Activated CD4-positive, CD25-positive, alpha-beta regulatory T cell treated with anti-CD3 and anti-CD28 coated beads, Interleukin-2, amount 50 U/mL, for 72 hours (primary cell): ENCODE data around the gene GIGYF2.

ENCODE experiments used
- DNase-seq: peaks from one replicate; pipeline ENCODE4 v3.0.0; 2021

The GIGYF2 gene

DNA sequence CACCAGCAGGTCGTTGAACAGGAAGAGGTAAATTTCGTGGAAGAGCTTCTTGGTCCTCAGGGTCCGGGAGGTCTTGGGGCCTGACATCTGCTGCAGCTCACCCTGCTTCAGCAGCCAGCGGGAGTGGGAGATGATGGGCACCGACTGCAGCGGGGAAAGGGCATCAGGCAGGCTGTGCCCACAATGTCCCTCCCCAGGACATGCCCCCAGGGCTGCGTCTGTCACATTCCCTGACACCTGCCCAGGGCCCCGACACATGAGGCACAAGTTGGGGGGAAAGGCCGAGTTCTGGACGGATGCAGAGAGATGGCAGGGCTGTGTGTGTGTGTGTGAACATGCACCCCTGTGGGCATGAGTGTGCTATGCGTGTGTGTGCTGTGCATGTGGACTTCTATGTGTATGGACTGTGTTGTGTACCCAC, 186.9 kb downstream of the GIGYF2 start:
- DNase-seq: no peak

DNA sequence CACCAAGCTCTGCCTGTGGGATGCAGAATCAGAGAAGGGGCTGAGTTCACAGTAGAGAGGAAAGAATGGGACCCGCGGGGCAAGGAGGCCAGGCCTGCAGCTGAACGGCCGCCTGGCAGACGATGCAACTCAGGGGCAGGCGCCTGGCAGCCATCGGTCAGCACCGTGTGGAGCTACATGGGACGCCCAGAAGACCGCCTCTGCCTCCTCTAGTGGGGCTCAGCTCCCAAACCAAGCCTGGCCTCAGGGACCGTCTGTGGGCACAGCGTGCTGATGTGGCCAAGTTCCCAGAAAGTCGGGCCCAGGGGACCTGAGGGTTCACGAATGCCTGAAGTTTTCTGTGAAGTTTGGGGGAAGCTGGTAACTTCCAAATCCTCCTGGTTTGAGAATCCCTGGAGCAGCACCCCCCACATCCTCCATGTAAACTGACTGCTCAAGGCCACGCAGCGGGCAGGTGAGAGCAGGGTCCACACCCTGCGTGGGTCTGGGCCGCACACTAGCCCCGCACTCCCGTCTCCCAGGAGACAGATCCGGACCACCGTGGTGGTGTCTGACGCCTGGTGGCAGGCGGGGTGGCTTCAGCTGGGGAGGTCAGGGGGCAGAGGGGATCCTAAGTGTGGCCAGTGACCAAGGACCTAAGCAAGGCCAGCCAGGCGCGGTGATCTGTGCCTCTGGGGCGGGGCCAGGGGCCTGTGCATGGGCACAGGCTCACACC, 187.6 kb downstream of the GIGYF2 start:
- DNase-seq: no peak

DNA sequence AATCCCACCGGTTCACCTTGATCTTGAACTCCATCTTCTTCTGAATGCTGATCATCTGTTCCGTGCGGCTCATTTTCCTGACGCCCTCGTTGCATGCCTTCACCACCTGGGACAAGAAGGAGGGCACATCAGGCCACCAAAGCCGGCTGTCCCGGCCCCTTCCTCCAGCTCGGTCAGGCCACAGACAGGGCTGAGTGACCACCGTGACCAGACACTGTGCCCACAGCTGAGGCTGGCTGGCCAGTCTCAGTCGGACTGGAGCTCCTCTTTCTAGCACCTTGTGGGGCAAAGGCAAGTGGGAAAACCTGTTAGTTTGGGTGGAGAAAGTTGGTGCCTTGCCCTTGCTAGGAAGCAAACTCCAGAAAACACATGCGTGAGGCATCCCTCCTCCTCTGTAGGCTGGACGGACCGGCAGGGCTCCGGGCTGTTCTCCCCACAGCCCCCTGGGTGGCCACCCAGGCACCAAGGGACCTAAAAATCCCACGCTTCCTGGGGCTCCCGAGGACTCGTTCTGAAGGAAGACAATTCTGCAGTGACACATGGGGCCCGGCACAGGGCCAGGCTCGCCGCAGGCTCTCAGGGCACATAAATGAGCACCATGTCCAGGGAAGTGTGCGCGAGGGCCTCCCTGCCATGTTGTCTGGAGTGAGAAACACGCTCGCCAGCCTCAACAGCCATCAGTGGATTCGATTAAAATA, 188.3 kb downstream of the GIGYF2 start:
- no peak for DNase-seq

DNA sequence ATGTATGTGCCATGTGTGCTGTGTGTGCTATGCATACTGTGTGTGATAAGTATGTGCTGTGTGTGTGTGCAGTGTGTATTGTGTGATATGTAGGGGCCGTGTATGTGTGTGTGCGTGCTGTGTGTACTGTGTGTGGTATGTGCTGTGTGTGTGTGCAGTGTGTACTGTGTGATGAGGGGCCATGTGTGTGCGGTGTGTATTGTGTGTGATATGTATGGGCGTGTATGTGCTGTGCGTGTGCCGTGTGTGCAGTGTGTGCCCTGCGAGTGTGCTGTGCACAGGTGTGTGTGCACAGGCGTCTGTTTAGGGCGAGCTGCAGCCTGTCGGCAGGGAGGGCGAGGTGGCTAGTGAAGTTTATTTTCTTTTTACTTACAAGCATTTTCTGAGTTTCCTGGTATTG, 189.0 kb downstream of the GIGYF2 start:
- no peak for DNase-seq

DNA sequence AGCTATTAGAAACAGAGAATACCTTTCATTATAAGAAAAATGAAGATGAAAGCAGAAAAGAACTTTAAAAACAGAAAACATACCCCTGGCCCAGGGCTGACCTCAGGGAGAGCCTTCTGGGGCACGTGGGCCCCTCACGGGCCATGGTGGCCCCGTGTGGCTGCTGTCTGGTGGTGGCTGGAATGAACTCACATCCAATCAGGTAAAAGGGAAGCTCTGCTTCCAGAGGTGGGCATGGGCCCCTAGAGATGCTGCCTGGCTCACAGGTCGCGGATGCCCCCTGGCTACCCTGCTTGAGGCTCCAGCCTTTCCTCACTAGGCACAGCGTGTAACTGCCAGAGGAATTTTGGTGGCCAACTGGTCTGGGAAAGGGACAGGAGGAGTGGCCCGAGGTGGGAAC, 189.5 kb downstream of the GIGYF2 start:
- DNase-seq: no peak

DNA sequence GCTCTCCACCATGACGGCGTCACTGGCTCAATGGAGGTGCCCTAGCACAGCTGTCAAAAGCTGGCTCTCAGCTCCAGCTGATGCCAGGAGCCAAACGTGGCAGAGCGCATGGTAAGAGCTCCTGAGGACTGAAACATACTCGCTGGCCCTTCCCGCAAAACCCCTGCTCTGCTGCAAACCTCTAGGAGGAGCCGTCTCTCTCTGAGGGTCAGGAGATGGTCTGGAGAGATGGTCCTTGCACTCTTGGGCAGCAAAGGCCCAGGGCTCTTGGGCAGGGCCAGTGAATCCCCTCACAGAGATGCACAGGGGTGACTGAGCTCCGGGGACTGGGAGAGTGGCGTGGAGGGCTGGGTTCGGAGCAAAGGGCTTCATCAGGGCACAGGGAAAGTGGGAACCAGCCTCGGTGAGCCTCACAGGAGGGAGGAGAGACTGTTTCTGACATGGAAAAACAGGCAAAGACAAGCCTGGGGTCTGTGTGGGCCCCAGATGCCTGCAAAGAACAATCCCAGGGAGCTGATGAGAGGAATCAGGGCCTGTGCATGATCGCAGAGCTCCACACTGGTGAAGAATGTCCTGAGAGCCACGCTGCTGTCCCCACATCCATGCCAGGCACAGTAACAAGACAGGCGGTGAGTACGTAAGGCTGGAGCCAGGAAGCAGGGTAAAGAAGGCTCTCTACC, 190.2 kb downstream of the GIGYF2 start:
- no peak for DNase-seq

DNA sequence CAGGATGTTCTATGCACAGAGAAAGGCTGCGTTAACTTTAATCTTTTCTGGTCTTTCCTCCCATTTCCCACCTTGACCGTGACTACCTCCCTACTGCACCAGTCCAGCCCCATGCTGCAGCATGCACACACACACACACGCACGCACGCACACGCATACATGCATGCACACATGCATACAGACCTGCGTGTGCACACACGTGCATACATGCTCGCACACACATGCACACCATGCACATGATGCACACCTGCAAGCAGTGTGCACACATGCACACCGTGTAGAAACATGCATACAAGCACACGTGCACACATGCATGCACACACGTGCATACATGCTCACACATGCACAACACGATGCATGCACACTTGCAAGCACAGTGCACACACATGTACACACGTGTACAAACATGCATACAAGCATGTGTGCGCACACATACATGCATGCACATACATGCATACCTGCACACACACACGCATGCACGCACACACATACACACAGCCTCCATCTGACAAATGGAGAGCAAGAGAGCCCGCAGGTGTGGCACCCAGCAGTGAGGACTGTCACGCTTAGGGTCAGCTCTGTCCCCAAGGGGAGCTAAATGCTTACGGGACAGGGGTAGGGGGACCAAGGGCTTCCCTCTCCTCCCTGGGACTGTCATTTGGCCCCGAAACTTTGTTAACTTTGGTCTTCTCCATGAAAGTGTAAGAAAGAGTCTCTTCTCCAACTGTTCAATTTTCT, 191.1 kb downstream of the GIGYF2 start:
- DNase-seq: no peak

DNA sequence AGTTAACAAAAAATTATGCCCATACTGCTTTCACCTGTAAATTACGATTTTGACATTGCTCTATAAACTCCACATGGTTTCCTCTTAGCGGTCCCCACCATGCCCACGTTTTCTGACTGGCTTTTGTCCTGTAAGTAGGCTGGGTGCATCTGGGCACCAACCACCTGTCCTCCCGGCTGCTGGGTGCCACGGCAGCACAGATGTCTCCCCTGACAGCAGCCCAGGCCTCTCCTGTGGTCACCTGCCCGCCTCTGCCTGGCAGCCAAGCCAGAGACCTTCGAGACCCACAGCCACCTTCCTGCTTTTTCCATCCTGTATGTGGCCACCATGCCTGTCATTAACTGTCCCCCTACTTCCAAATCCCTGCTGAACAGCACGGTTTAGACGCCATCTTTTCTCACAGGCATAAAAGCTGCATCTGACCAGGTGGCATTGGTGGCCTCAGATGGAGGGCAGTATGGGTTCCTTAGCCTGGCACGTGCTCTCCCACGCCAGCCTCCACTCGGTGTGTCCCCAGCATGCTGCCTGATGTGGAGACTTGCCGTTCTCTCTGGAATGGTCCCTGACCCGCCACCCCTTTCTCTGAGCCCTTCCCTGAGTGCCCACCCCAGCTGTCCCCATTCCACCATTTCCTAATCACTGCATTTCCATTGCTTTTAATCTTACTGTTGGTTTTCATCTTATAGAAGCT, 191.9 kb downstream of the GIGYF2 start:
- no peak for DNase-seq

DNA sequence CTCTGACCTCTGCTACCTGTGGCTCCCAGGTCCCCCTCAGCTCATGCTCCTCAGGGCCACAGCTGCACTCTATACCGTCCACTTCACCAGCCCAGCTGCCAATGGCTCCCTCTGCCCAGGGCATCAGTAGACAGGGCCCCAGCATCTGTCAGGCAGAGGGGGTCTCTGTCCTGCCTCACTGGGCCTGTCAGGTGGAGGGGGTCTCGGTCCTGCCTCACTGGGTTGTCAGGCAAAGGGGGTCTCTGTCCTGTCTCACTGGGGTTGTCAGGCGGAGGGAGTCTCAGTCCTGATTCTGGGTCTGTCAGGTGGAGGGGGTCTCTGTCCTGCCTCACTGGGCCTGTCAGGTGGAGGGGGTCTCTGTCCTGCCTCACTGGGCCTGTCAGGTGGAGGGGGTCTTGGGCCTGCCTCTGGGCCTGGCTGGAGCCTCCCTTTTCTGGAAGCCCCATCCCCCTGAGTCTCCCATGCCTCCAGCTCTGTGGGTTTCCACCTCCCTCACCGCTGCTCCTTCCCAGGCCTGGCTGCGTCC, 192.8 kb downstream of the GIGYF2 start:
- no peak for DNase-seq

DNA sequence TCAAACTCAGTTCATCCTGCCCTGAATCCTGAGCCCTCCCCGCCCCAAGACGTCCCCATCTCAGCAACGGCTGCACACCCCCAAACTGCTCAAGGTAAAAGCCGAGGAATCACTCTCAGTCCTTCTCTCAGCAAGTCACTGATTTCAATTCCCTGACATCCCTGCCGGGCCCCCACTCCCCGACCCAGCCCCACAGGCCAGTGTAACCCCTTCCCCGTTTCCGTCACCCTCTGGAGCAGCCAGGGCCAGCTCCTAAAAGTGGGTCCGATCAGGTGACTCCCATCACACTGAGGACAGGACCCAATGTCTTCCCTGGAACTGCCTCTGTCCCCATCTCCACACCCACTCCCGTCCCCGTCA, 193.4 kb downstream of the GIGYF2 start:
- DNase-seq: no peak

DNA sequence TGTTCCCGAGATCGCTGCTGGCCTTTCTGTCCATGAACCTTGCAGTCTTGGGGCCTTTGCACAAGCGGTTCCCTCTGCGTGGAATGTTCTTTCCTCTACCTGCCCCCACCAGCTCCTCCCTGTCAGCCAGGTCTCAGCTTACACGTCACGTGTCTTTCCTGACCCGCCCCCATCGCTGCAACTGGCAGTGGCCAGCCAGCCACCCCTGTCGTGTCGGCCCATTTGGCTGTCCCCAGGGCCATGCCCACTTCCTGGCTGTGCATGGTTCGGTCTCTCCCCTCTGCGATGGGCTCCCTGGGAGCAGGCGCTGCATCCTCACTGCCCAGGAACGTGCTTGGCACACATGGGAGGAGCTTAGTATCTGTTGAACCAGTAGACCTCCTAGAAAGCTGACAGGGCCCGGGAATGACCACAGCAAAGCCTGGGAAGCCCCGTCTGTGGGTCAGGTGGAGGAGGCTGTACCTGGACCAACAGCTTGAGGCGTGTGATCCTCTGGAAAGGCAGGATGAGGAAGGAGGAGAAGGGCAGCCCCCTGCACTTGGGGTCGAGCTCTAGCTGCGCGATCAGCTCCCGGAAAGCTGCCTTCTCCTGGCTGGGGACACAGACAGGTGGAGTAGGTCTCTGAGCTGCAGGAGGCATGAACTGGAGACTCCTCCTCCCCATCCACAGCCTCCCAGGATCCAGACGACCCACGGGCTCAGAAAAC, 193.9 kb downstream of the GIGYF2 start:
- no peak for DNase-seq

DNA sequence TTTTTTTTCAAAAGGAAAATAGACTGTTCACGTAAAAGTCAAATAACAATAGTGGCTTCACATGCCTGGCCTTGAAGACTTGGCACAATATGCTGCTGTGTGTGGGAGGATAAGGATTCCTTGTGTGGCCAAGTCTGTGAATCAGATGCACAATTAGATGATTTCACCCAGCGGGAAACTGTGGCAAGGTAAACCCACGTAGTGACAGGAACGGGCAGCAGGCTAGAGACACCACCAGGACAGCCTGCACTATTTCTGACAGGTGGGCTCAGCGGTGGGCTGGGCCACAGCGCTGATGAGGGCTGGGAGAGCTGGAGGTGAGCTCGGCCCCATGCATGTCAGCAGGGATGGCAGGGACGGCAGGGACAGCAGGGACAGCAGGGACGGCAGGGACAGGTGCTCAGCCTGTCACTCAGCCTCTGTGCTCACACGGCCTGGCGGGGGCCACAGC, 194.5 kb downstream of the GIGYF2 start:
- no peak for DNase-seq

DNA sequence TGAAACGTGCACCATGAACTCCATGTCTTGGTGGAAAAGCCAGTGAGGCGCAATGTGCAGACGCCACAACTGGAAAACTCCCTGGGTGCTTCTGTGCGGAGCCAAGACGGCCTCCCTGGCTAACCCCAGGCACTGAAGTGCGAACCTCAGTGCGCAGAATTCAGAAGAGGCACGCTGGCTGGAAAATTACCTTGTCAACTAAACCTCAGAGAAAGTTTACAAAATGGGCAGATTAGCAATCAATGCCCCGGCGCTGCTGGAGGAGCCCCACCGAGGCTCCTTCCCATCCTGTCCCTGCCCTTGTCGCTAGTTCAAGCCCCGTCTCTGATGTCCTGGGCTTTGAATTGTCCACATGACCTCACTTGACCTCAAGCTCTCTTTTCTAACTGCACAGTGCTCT, 195.1 kb downstream of the GIGYF2 start:
- DNase-seq: no peak

DNA sequence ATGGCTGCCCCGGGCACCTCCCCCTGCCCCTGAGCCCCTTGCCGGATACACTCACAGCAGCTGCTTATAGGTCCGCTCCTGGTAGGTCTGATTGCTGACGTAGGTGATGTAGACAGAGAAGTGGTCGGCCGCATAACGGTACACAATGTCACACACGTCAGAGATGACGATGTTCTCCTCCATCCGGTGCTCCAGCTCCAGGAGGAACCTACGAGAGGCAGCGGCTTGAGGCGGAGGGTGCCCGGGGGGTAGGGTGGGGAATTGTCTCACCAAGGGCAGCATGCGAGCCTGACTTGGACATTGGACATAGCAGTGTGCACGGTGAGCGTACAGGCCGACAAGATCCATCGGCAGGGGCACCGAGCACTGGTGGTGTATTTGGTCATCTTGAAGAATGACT, 195.7 kb downstream of the GIGYF2 start:
- DNase-seq: no peak

DNA sequence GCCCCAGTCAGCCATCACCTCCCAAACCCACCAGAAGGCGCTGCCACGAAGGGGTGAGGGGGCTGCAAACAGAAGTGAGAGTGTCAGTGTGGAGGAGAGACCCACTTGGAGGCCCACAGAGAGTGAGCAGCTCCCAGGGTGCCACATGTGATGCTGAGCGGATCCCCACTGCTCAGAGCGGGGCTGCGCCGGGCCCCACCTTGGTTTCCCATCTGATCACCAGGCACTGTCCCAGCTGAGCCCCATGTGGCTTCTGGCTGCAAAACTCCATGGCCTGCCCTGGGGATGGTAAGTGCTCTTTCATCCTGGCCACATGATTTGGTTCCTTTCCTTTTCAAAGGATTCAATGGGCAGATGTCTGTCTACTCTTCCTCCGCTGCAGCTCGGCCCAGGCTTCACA, 196.7 kb downstream of the GIGYF2 start:
- DNase-seq: no peak

DNA sequence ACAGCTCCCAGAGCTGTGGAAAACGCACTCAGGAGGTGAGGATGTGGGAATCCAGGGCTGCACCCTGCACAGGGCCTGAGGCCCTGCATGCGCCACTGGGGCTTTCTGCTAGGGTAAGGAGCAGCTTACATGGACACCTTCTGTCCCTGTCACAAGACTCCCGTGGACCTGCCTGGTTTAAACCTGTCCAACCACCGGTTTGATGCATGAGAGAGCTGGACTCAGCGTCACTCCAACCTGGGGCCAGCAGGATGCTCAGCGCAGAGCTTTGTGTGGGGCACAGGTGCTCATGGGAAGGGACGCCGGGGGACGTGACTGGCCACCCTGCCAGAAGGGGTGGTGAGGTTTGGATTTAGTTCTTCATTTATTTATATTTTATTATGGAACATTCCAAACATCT, 197.1 kb downstream of the GIGYF2 start:
- DNase-seq: no peak

DNA sequence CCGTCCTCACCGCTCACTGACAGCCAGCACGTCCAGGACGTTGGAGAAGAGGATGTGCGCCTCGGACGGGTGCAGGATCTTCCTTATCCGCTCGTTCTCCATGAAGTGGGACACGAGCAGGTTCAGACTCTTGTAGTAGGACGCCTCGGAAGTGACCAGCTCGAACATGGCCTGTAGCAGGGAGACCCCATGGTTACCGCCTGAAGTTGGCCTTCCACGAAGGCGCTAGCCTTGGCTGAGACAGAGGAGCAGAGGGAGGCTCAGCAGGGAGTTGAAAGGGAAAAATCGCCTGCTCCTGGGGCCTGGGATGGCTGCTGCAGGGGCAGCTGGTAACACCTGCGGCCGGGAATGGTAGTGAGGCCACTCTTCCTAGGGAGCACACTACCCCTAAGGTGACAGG, 197.6 kb downstream of the GIGYF2 start:
- DNase-seq: no peak

DNA sequence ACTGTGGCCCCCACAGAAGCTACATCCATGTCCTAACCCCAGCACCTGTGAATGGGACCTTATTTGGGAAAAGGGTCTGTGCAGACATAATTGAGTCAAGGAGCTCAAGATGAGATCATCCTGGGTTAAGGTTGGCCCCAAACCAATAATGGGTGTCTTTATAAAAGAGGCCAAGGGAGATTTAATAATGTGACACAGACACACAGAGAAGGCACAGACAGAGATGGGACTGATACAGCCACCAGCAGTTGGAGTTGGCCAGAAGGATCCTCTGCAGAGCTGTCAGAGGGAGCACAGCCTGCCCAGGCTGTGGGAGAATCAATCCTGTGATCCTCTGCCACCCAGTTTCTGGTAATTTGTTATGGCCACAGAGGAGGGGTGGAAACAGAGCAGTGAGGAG, 199.0 kb downstream of the GIGYF2 start:
- DNase-seq: no peak

DNA sequence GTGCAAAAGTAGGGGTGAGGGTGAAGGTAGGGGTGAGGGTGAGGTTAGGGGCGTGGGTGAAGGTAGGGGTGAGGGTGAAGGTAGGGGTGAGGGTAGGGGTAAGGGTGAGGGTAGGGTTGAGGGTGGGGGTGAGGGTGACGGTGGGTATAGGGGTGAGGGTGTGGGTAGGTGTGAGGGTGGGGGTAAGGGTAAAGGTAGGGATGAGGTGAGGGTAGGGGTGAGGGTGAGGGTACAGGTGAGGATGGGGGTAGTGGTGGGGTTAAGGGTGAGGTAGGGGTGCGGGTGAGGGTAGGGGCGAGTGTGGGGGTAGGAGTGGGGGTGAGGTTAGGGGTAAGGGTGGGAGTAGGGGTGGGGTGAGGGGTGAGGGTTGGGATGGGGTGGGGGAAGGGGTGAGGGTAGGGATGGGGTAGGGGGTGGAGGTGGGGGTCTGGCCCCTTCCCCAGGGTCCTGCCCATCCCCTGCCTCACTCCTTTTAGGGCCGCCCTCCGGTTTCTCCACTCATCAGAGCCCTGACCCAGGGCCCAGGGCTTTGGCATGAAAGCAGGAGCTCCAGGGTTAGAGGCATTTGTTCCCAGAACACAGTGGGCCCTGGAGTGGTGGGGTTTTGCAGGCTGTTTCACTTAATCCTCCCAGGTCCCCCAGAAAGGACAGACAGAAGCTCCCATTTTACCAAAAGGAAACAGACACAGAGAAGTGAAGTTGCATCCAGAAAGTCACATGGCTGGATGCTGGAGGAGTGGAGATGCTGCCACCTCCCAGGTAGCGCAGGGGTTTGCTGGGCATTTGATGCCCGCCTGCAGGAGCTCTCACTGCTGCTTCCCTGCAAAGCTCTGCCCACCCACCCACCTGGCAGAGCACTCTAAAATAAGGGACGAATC, 199.8 kb downstream of the GIGYF2 start:
- DNase-seq: no peak

DNA sequence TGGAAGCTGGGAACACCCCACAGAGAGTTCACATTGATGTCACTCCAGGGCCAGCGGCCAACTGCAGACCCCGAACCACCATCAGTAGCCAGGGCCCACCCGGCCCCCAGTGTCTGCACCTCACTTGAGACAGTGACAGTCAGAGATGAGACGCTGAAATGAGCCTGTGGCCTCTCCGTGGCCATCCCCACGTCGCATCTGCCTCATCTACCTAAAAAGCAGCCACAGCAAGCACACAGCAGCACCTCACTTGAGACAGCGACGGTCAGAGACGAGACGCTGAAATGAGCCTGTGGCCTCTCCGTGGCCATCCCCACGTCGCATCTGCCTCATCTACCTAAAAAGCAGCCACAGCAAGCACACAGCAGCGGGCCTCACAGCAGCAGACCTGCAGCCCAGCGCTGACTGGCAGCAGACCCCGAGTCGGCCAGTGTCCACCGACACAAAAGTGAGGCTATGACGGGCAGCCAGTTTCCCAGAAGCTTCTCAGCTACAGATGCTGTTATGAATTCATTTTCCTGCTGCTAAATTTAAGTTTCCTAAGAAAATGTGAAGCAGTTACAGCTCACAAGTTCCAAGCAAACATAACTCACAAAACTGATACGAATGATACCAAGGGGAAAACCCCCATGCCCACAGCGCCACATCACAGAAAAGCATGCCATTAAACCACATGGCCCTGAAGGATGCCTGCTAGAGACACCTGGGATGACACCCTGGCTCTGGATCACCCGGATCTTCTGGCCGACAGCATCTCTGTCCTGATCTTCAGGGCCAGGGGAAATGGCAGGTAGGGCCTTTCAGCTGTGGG, 200.7 kb downstream of the GIGYF2 start:
- no peak for DNase-seq
